Ovary (tissue), 9 donors: ENCODE data around the gene MON1A. TPM values are rescaled to one million over a fixed set of nuclear protein-coding genes. Genes with fewer than 3 reads are reported as not detected.

Experiments
- DNase-seq, 5 donors: peaks; one replicate each; pipeline ENCODE4 v3.0.0-alpha.2; 2019 to 2020
- H3K27ac ChIP-seq, 2 donors: fragments of 200-600 bp; one replicate each; pipeline versions ENCODE4 v1.5.1 to v1.8.0; 2019 to 2022
- H3K27me3 ChIP-seq: fragments of 200-600 bp; one replicate; pipeline ENCODE4 v1.8.0; 2022
- H3K36me3 ChIP-seq: fragments of 200-600 bp; sonication (generic); one replicate; pipeline ENCODE4 v1.5.1; 2019
- H3K4me1 ChIP-seq: one replicate; pipeline ENCODE4 v1.8.1; 2013; ENCODE audit warnings: mild to moderate bottlenecking, moderate library complexity; ENCODE audit not compliant: insufficient read depth
- H3K4me3 ChIP-seq: fragments of 200-600 bp; sonication (generic); one replicate; pipeline ENCODE4 v1.5.1; 2017
- H3K9me3 ChIP-seq, 2 donors: fragments of 200-600 bp in 1 of 2; sonication (generic) in 1 of 2; one replicate each; pipeline versions ENCODE4 v1.5.1 to v1.8.1; 2013 to 2019; ENCODE audit warnings: mild to moderate bottlenecking in 1 of 2, moderate library complexity in 1 of 2
- EP300 ChIP-seq: sonication (generic); formaldehyde crosslinking; IDR thresholded peaks from one replicate; pipeline ENCODE4 v1.6.1; 2017; ENCODE audit warnings: antibody characterized with exemption
- POLR2A ChIP-seq: fragments of 450-650 bp; IDR thresholded peaks from one replicate; pipeline ENCODE4 v1.6.1; 2017; ENCODE audit warnings: antibody characterized with exemption, mild to moderate bottlenecking, moderate library complexity
- WGBS, 3 donors: extraction: QIAGEN DNeasy Blood & Tissue Kit in 1 of 3; methylation state at CpG; one replicate each; pipeline versions ENCODE4 v1.1.5 to v1.1.7; 2013 to 2017; 5-methylcytosine and 5-hydroxymethylcytosine counted together
- intact Hi-C, 4 donors: fragments of 100-400 bp; cut with DNase I; formaldehyde crosslinking; loops; one replicate each; pipeline versions ENCODE4 v1.11.0 to v1.15.1; 2022 to 2023
- polyA plus RNA-seq, 2 donors: library from polyadenylated mRNA; stranded (reverse); fragments of 200-250 nt in 1 of 2; fragments of 350-450 nt in 1 of 2; fragmentation: Illumina TruSeq in 1 of 2; extraction: RNeasy Lipid Tissue Mini Kit (QIAGEN cat#74804) in 1 of 2; gene quantifications; one replicate each; pipeline ENCODE4 v1.2.3, GENCODE V29; 2013 to 2014
- total RNA-seq, 7 donors: library from RNA; depleted of rRNA in 2 of 7; stranded (reverse); fragments of >200 nt in 2 of 7; fragmentation: NEBNext Ultra II Directional in 3 of 7; extraction: Animal tissue kit (Norgen Biotek cat#: 25700) in 3 of 7; gene quantifications; one replicate each; pipeline versions ENCODE4 v1.1.0 to v1.2.4, GENCODE V29; 2016 to 2023
- TF ChIP-seq, protein P1 (sequence below), 3 donors: fragments of 450-650 bp in 2 of 3; fragments of 200-600 bp in 1 of 3; IDR thresholded peaks; one replicate each; pipeline versions ENCODE4 v1.5.1 to v1.8.0; 2016 to 2022; ENCODE audit warnings: antibody characterized with exemption in 3 of 3, mild to moderate bottlenecking in 1 of 3
- donor health status: DM: no; HTN: no; CAD: no; lungs with moderate emphysema.
- donor health status: DM: no; HTN: no; CAD: no.
- donor health status: Bipolar disorder and iron deficiency.
- donor health status: DM: yes; HTN: yes; CAD: no.
- donor health status: DM: no; HTN: no; CAD: no.
- donor health status: DM: yes; HTN: yes; CAD: no.

The MON1A gene
- total and polyA plus RNA-seq, 9 donors = 2.8 to 13.2 (median 7.1) TPM

DNA sequence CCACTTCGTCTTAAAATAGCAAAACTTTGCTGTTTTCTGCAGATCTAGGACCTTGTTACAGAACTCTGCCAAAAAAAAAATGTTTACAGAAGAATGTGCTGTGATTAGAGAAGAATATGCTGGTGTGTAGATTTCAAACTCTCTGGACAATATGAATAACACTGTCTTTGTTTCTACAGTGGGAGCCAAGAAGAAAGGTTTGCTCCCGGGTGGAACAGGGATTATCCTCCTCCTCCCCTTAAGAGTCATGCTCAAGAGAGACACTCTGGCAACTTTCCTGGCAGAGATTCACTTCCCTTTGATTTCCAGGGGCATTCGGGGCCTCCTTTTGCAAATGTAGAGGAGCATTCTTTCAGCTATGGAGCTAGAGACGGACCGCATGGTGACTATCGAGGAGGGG is 37.7 kb upstream of the MON1A start:
- 10 to 13% (median 11%) methylated on average over 6 of the region's 6 CpGs for WGBS, 3 donors
- no peaks in the 10 kb centered on the region for H3K27me3 ChIP-seq
- intact Hi-C loops = no loop called here
- TF ChIP-seq POLR2A (no peak), EP300 (no peak)
- TF ChIP-seq, protein P1, sequence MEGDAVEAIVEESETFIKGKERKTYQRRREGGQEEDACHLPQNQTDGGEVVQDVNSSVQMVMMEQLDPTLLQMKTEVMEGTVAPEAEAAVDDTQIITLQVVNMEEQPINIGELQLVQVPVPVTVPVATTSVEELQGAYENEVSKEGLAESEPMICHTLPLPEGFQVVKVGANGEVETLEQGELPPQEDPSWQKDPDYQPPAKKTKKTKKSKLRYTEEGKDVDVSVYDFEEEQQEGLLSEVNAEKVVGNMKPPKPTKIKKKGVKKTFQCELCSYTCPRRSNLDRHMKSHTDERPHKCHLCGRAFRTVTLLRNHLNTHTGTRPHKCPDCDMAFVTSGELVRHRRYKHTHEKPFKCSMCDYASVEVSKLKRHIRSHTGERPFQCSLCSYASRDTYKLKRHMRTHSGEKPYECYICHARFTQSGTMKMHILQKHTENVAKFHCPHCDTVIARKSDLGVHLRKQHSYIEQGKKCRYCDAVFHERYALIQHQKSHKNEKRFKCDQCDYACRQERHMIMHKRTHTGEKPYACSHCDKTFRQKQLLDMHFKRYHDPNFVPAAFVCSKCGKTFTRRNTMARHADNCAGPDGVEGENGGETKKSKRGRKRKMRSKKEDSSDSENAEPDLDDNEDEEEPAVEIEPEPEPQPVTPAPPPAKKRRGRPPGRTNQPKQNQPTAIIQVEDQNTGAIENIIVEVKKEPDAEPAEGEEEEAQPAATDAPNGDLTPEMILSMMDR (IDR thresholded peaks at IDR 0.05) = no peak
- DNase-seq = peak in 1 of 5 donors; percentile 18
- peaks cover 24% of the 10 kb centered on the region for H3K4me1 ChIP-seq
- no peaks in the 10 kb centered on the region for H3K36me3 ChIP-seq
- H3K4me3 ChIP-seq = no peak overlapping the region
- peak overlapping the region in 1 of 2 donors; percentile 34 for H3K27ac ChIP-seq
- no peaks in the 10 kb centered on the region for H3K9me3 ChIP-seq

DNA sequence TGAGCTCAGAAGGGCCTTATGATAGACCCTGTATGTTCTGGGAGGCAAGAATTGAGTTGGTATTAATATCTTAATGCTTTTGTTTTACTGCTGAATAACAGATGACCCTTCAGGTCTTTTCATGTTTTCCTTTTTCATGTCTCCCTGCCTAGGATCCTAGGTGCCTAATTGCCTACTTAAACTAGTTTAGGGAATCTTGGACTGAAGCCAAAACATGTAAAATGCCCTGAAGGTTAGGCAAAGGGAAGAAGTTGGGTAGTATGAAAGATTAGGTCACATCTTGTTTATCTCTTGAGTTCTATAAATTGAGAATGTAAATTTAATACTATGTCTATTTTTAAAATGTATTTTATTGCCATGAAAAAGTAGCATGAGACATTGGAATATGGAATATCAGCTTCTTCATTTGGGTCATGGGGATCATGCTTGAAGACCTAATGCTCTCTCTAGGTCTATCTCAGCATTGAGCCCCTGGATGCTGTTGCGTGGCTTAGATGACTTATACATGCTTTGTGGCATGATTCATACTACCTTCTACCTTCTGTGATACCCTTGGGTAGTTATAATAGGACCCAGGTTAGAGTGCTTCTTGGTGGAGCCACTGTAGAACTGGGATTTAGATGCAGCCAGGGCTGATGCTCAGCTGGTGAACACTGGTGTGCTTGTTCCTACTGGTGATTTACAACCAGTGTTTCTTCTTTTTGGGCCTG is 36.8 kb upstream of the MON1A start:
- Histone ChIP-seq H3K36me3 (no peaks in the 10 kb centered on the region), H3K9me3 (no peaks in the 10 kb centered on the region), H3K4me3 (no peak overlapping the region), H3K4me1 (peaks cover 26% of the 10 kb centered on the region), H3K27me3 (no peaks in the 10 kb centered on the region), H3K27ac (no peak overlapping the region)
- intact Hi-C loops = no loop called here
- 86 to 95% (median 94%) methylated on average over 1 of the region's 1 CpG for WGBS, 3 donors
- TF ChIP-seq, protein P1 (IDR thresholded peaks at IDR 0.05) = no peak
- TF ChIP-seq POLR2A (no peak), EP300 (no peak)
- no peak for DNase-seq

DNA sequence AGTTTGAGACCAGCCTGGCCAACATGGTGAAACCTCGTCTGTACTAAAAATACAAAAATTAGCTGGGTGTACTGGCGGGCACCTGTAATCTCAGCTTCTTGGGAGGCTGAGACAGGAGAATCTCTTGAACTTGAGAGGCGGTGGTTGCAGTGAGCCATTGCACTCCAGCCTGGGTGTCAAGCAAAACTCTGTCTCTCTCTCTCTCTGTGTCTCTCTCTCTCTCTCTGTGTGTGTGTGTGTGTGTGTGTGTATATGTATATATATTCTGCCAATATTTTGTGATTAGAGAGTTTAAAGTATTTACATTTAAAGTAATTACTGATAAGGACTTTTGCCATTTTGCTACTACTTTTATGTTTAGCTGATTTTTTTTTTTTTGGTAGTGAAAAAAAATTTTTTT is 26.0 kb upstream of the MON1A start:
- Histone ChIP-seq H3K27me3 (no peaks in the 10 kb centered on the region), H3K36me3 (no peaks in the 10 kb centered on the region), H3K27ac (no peak overlapping the region), H3K4me1 (peaks cover 1% of the 10 kb centered on the region), H3K4me3 (no peak overlapping the region), H3K9me3 (no peaks in the 10 kb centered on the region)
- intact Hi-C loops = no loop called here
- DNase-seq = no peak
- WGBS, 3 donors = 93 to 97% (median 97%) methylated on average over 3 of the region's 3 CpGs
- TF ChIP-seq EP300 = no peak
- TF ChIP-seq, protein P1 (IDR thresholded peaks at IDR 0.05) = no peak
- TF ChIP-seq POLR2A = no peak

DNA sequence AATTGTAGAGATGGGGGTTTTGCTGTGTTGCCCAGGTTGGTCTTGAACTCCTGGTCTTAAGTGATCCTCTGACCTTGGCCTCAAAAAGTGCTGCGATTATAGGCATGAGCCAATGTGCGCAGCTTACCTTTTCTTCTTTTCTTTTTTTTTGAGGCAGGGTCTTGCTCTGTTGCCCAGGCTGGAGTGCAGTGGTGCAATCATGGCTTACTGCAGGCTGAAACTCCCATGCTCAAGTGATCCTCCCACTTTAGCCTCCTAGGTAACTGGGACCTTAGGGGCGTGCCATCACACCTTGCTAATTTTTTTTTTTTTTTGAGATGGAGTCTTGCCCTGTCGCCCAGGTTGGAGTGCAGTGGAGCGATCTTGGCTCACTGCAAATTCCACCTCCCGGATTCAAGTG is 23.3 kb upstream of the MON1A start:
- intact Hi-C loops = no loop called here
- Histone ChIP-seq H3K4me1 (peaks cover 3% of the 10 kb centered on the region), H3K36me3 (no peaks in the 10 kb centered on the region), H3K9me3 (no peaks in the 10 kb centered on the region), H3K27me3 (no peaks in the 10 kb centered on the region), H3K4me3 (no peak overlapping the region), H3K27ac (no peak overlapping the region)
- TF ChIP-seq, protein P1 (IDR thresholded peaks at IDR 0.05) = no peak
- no peak for TF ChIP-seq POLR2A
- TF ChIP-seq EP300 = no peak
- no peak for DNase-seq
- 90 to 95% (median 94%) methylated on average over 6 of the region's 6 CpGs for WGBS, 3 donors
